HL-60/S4 treated with phorbol 12-myristate 13-acetate at 8.2 ng/mL for 4 days and 3 days (cell line): ENCODE measurements around the gene PNLDC1.
"Not testable (repeated sequence)": the region's sequence is repeated elsewhere in the genome, so short reads cannot be mapped to it uniquely, and the experiment has no call there.

Experiments
- in situ Hi-C: fragments of 300-500 bp; cut with MboI; formaldehyde crosslinking; loops from 2 replicates; pipeline ENCODE4 v1.15.0; 2022; ENCODE audit warnings: low sequenced_read_pairs

The PNLDC1 gene

DNA sequence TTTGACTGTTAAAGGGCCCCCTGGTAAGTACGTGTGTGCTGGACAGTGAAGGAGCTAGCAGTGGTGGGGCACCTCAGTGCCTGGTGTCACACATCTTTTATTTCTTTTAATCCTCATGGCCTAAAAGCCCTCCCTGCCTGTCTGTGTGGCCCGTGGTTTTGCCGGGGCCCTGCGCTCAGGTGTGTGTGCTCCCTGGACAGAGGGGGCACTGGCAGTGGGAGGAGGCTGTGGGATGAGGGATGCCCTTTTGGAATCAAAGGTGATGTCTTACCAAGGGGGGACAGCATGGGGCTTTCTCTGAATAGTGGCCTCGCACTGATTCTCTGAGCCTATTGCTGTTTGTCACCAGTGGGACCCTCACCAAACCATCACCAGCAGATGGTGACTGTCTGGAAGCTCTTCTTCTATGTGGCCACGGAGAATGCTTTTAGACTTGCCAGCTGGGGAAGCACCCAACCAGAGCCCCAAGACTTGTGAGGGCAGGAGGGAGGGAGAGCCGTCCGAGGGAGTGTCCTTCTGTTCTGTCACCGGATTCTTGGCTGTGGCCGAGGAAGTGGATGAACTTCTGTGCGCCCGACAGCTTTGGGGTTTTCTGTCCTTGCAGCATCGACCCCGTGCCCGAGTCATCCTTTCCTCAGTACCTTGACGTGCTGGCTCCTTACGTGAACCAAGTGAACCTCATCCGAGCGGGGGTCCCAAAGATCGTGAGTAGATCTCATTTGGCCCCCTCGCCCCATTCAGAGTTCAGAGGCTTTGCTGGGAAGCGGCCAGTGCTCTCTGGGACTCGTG, 18.1 kb downstream of the PNLDC1 start:
- in situ Hi-C loops = no loop called here

- in situ Hi-C loops = no loop called here
Measured at GRCh38 chr6:159819098-159819497, 19.0 kb downstream of the PNLDC1 start.

GRCh38 chr6:159819932-159820640, 20.0 kb downstream of the PNLDC1 start:
- in situ Hi-C loops = no loop called here

DNA sequence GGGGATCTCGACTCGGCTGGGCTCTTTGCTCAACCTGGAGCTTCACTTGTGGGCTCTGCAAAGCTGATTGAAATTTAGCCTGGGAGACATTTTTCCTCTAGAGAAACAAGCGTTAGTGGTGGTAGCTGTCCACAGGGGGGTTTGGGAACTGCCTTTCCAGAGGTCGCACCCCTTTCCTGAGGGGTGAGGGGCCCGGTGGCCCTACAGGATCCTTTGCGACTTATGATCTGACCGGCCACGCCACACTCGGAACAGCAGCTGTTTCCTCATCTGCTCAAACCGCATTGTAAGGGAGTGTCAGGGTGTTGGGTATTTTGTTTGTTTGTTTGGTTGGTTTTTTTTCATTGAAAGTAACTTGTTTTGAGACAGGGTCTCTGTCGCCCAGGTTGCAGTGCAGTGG, 21.0 kb downstream of the PNLDC1 start:
- in situ Hi-C loops = no loop called here

- in situ Hi-C loops = no loop called here
Measured at GRCh38 chr6:159821726-159822125, 21.6 kb downstream of the PNLDC1 start.

GRCh38 chr6:159823953-159824352, 23.9 kb downstream of the PNLDC1 start:
- in situ Hi-C loops = no loop called here

- in situ Hi-C loops = not testable (repeated sequence)
Measured at GRCh38 chr6:159824690-159825089, 24.6 kb downstream of the PNLDC1 start.

GRCh38 chr6:159826004-159826403, 25.9 kb downstream of the PNLDC1 start:
- in situ Hi-C loops = no loop called here

GRCh38 chr6:159826968-159827647, 27.0 kb downstream of the PNLDC1 start:
- in situ Hi-C loops = no loop called here

GRCh38 chr6:159828074-159828473, 28.0 kb downstream of the PNLDC1 start:
- in situ Hi-C loops = no loop called here

GRCh38 chr6:159829526-159829925, 29.4 kb downstream of the PNLDC1 start:
- in situ Hi-C loops = no loop called here

GRCh38 chr6:159830501-159831372, 30.7 kb downstream of the PNLDC1 start:
- in situ Hi-C loops = no loop called here

- in situ Hi-C loops = no loop called here
Measured at GRCh38 chr6:159831373-159831679, 31.2 kb downstream of the PNLDC1 start.

- in situ Hi-C loops = no loop called here
Measured at GRCh38 chr6:159832946-159833345, 32.9 kb downstream of the PNLDC1 start.

- in situ Hi-C loops = no loop called here
Measured at GRCh38 chr6:159833556-159833955, 33.5 kb downstream of the PNLDC1 start.

GRCh38 chr6:159833997-159834603, 34.0 kb downstream of the PNLDC1 start:
- in situ Hi-C loops = no loop called here

DNA sequence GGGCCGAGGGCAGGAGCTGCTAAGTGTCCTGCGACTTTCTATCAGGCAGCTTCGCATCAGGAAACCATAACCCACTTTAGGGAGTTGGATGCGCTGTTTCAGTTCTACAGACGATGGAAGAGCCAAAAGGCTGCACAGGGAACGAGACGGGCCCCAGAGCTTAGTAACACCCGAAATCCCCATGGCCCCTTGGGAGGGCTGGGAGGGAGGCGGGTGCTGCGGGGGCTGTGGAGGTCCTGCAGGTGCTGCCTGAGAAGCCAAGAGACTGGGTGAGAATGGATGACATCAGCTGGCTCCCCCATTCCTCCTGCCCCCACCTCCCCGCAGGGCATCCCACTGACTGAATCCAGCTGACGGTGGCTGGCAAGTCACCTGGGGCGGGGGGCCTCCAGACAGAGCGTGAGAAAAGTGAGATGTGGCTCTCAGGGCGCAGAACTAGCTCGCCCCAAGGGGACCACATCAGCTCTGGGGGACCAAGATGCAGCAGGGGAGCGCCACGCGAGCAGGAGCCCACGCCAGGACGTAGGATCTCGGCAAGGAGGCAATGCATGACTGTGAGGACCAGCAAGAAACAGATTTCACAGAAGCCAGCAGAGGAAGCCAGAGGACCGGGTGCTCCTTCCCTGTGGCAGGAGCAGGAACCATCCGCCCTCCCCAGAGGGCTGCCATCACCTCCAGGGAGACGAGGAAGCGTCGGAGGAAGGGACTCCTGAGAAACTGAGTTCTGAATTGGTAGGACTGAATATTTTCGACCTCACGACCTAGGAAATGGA, 36.8 kb downstream of the PNLDC1 start:
- in situ Hi-C loops = no loop called here

DNA sequence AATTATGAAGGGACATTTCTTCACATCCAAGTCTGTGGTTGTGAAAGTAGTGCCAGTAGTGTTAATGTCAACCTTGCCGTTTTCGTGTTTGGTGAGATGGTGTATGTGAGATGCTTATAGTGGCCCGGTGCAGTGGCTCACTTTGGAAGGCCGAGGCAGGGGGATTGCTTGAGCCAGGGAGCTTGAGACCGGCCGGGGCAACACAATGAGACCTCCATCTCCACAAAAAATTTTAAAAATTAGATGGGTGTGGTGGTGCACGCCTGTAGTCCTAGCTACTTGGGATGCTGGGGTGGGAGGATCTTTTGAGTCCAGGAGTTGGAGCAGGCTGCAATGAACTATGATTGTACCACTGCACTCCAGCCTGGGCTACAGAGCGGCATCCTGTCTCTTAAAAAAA, 37.4 kb downstream of the PNLDC1 start:
- in situ Hi-C loops = no loop called here

DNA sequence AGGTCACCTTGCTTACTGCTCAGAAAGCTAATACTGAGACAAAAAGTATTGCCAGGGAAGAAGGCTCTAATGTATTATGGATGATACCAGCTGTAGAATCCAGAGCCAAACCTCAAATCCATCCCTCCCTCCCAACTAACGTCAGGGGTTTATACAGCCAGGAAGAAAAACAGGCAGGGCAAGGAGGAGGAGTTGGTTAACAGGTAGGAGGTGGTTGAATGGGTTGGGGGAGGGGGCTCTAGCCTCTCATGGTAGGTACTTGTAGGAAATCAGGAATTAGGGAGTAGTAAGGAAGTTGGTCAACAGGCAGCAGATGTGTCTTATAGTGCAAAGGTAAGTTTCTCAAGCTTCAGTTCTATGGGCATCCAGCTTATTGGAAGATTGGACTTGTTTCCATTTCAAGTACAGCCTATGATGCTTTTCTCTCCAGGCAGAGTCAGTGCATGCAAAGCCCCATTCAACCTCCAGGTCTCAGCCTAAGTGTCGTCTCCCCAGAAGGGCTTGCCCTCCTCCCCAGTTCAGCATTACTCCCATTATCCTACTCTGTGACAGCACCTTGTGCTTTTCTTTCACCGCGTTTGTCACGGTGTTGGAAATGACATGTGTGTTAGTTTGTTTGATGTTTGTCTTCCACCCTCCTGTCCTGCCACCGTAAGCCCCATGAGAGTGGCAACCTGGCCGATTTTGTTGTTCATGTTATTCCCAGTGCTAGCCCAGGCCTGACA, 38.1 kb downstream of the PNLDC1 start:
- in situ Hi-C loops = no loop called here
